GM12878 (cell line): ENCODE measurements around the gene ATXN1. TPM values are rescaled to one million over a fixed set of nuclear protein-coding genes. Genes with fewer than 3 reads are reported as not detected.

Experiments used
- ATAC-seq: fragments of 200-7000 bp; cut with Tn5 transposase; 3 replicates; pipeline ENCODE4 v1.9.1; 2020; ENCODE audit warnings: mild to moderate bottlenecking, moderate library complexity
- BruUV-seq: library from RNA; stranded (reverse); fragments of 400-500 nt; replicated peaks from 2 replicates; lab custom pipeline; 2021; lab: Mats Ljungman, UMichigan
- CTCF ChIA-PET: fragments of 300-600 bp; sonication (Branson Sonifier 250); formaldehyde crosslinking; extraction: SDS; loops from one replicate; lab custom pipeline; 2021; ENCODE audit warnings: inconsistent platforms; lab: Yijun Ruan, JAX
- POLR2A ChIA-PET: fragments of 350-600 bp; formaldehyde crosslinking; extraction: SDS; loops from one replicate; lab custom pipeline; 2021; ENCODE audit warnings: inconsistent platforms; lab: Charles Lee
- RAD21 ChIA-PET: fragments of 300-600 bp; sonication (Branson Sonifier 250); formaldehyde crosslinking; loops from one replicate; lab custom pipeline; 2023; ENCODE audit warnings: antibody characterized with exemption; ENCODE audit not compliant: unreplicated experiment; lab: Charles Lee
- SMC1A ChIA-PET: fragments of 300-600 bp; sonication (Branson Sonifier 250); formaldehyde crosslinking; loops from one replicate; lab custom pipeline; 2023; ENCODE audit not compliant: unreplicated experiment, uncharacterized antibody; lab: Charles Lee
- DNase-seq: peaks from one replicate; pipeline ENCODE4 v3.0.0-alpha.2; 2011; ENCODE audit warnings: low read depth, low spot score
- FAIRE-seq: peaks from 3 replicates; lab custom pipeline; 2011; peaks lifted over from hg19 to GRCh38; lab: Jason Lieb, UNC
- H2AFZ ChIP-seq: 2 replicates; pipeline ENCODE4 v1.6.0; 2011; ENCODE audit warnings: low read depth, low read length, control low read depth; ENCODE audit not compliant: control insufficient read depth
- H3K27ac ChIP-seq: 2 replicates; pipeline ENCODE4 v1.5.1; 2011; ENCODE audit warnings: control low read depth; ENCODE audit not compliant: control insufficient read depth, insufficient read depth
- H3K27me3 ChIP-seq, 2 experiments: replicated peaks in 1 of 2; 2 replicates each; pipeline versions ENCODE4 v1.6.0 to v1.6.1; 2011; ENCODE audit warnings: low read length in 1 of 2; ENCODE audit not compliant: control insufficient read depth in 2 of 2, insufficient read depth in 2 of 2
- H3K36me3 ChIP-seq, 2 experiments: 2 replicates each; pipeline ENCODE4 v1.5.1; 2011; ENCODE audit warnings: low read length in 1 of 2; ENCODE audit not compliant: control insufficient read depth in 2 of 2, insufficient read depth in 2 of 2
- H3K4me1 ChIP-seq: 2 replicates; pipeline ENCODE4 v1.6.1; 2011; ENCODE audit warnings: mild to moderate bottlenecking, low read length, moderate library complexity, mixed read lengths; ENCODE audit not compliant: control insufficient read depth, insufficient read depth
- H3K4me2 ChIP-seq: 2 replicates; pipeline ENCODE4 v1.6.0; 2011; ENCODE audit warnings: control low read depth; ENCODE audit not compliant: control insufficient read depth, insufficient read depth
- H3K4me3 ChIP-seq: fragments of 200-600 bp; sonication (generic); 2 replicates; pipeline ENCODE4 v1.5.1; 2016
- H3K79me2 ChIP-seq: 2 replicates; pipeline ENCODE4 v1.6.0; 2011; ENCODE audit warnings: low read length; ENCODE audit not compliant: control insufficient read depth, insufficient read depth
- H3K9ac ChIP-seq: 2 replicates; pipeline ENCODE4 v1.8.0; 2011; ENCODE audit warnings: low read length, control low read depth, mixed read lengths; ENCODE audit not compliant: control insufficient read depth, insufficient read depth
- H3K9me3 ChIP-seq: replicated peaks from 3 replicates; pipeline ENCODE4 v1.5.1; 2011; ENCODE audit warnings: mild to moderate bottlenecking, low read length; ENCODE audit not compliant: control insufficient read depth, insufficient read depth
- H4K20me1 ChIP-seq: 2 replicates; pipeline ENCODE4 v1.6.0; 2011; ENCODE audit not compliant: control insufficient read depth, insufficient read depth
- ASH2L ChIP-seq: fragments of 300-600, 200-600 bp; sonication (generic); IDR thresholded peaks from 2 replicates; pipeline ENCODE4 v1.6.1; 2017; ENCODE audit warnings: low read depth, mild to moderate bottlenecking, borderline replicate concordance
- EZH2 ChIP-seq: IDR thresholded peaks from 2 replicates; pipeline ENCODE4 v1.6.1; 2012; ENCODE audit warnings: low read depth, mild to moderate bottlenecking, control low read depth, inconsistent platforms, low read length, borderline replicate concordance; ENCODE audit not compliant: control insufficient read depth
- MEF2A ChIP-seq: IDR thresholded peaks from 2 replicates; pipeline ENCODE4 v1.6.1; 2011; ENCODE audit warnings: low read depth, mild to moderate bottlenecking, low read length, moderate library complexity; ENCODE audit not compliant: insufficient read depth
- STAT1 ChIP-seq: fragments of 450-650 bp; conservative IDR thresholded peaks from 2 replicates; pipeline ENCODE4 v1.6.1; 2014; ENCODE audit warnings: antibody characterized with exemption, mild to moderate bottlenecking
- SUZ12 ChIP-seq: fragments of 200-600 bp; sonication (generic); IDR thresholded peaks from one replicate; pipeline ENCODE4 v1.6.1; 2018; ENCODE audit warnings: antibody characterized with exemption, mild to moderate bottlenecking; ENCODE audit not compliant: unreplicated experiment
- ZNF274 ChIP-seq: IDR thresholded peaks from one replicate; pipeline ENCODE4 v1.8.0; 2011; ENCODE audit not compliant: insufficient read length, insufficient read depth
- WGBS: methylation state at CpG from one replicate; pipeline ENCODE4 v1.1.6; 2016; ENCODE audit warnings: low lambda C conversion rate; ENCODE audit not compliant: insufficient replicate concordance, insufficient coverage; ENCODE audit errors: missing lambda C conversion rate; 5-methylcytosine and 5-hydroxymethylcytosine counted together
- in situ Hi-C: fragments of 300-500 bp; cut with MboI; formaldehyde crosslinking; loops from 9 replicates; pipeline ENCODE4 v1.14.3; 2018; ENCODE audit warnings: mixed read lengths
- intact Hi-C: fragments of 100-400 bp; cut with micrococcal nuclease; formaldehyde crosslinking; loops from one replicate; pipeline ENCODE4 v1.14.2; 2022; ENCODE audit not compliant: unreplicated experiment
- polyA plus RNA-seq, 11 experiments: library from polyadenylated mRNA; depleted of rRNA in 4 of 11; unstranded in 6 of 11; stranded (reverse) in 5 of 11; fragments of >200 nt; fragmentation: Nextera tagmentation in 4 of 11; fragmentation: Illumina TruSeq in 1 of 11; extraction: Ambion mirVana in 4 of 11; extraction: Trizol in 1 of 11; gene quantifications; 1 replicate in 1 of 11; 2 replicates in 10 of 11; pipeline versions ENCODE4 v1.2.1 to v1.2.3, GENCODE V29; 2011 to 2016; ENCODE audit warnings: inconsistent platforms in 2 of 11, missing spikeins in 2 of 11, low read depth in 1 of 11
- total RNA-seq, 4 experiments: library from RNA; depleted of rRNA in 3 of 4; stranded (reverse); fragments of >200 nt in 3 of 4; fragmentation: Illumina TruSeq in 1 of 4; extraction: Trizol in 1 of 4; gene quantifications; 2 replicates each; pipeline versions ENCODE4 v1.2.1 to v1.2.3, GENCODE V29; 2013 to 2021
- TF ChIP-seq, protein P1 (sequence below): fragments of 450-650 bp; IDR thresholded peaks from 2 replicates; pipeline ENCODE4 v1.6.1; 2017; ENCODE audit warnings: mild to moderate bottlenecking, moderate library complexity
- TF ChIP-seq, protein P2 (sequence below): IDR thresholded peaks from 2 replicates; pipeline ENCODE4 v1.6.1; 2011; ENCODE audit warnings: borderline replicate concordance, low read depth, mild to moderate bottlenecking, moderate library complexity, low read length; ENCODE audit not compliant: insufficient read depth, poor library complexity, severe bottlenecking
- TF ChIP-seq, protein P3 (sequence below): IDR thresholded peaks from 2 replicates; pipeline ENCODE4 v1.6.1; 2011; ENCODE audit warnings: borderline replicate concordance, low read depth, mild to moderate bottlenecking, moderate library complexity, mixed read lengths, low read length; ENCODE audit not compliant: insufficient read depth; ENCODE audit errors: extremely low read length
- TF ChIP-seq, protein P4 (sequence below): fragments of 450-650 bp; formaldehyde crosslinking; IDR thresholded peaks from 2 replicates; pipeline ENCODE4 v1.4.0; 2022; ENCODE audit warnings: mild to moderate bottlenecking, moderate library complexity

Gene ATXN1
- total and polyA plus RNA-seq, 10 of the 15 experiments (the other 5 are each of a cell fraction or from before 2014, with no cell fraction given), result 12.2 to 51.2 (median 20.5) TPM

DNA sequence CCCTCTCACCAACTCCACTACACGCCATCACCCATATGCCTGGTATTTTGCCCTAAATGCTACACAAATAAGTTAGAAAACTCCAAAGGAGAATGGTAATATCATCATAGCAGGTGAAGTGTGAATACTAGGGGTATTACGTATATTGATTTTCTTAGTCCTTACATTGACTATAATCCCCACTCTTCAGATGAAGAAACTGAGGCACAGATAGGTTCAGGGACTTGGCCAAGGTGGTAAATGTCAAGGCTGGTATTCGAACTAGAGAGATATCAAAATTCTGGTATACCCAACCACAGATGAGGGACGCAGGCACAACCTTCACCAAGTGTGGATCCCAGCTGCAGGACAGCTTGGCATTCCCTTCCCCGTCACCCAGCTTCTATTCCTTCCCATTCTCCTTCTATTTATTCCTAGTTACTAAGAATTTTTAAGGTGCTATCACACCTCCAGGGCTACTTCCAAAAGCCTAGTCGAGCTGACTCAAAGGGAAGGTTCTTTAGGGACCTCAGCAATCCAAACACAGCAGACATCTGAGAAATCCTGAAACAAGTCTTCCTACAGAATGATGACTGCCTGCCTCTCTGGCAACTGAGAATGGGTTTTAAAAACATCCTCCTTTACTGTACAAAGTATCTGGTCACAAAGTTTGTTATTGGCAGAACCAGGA is 32.6 kb downstream of the ATXN1 start:
- SMC1A ChIA-PET, result interaction anchor here (0.8 to 7.3 kb wide), 7 partner anchors 10 to 217 kb away, joined by 3 to 28 read pairs (median 4); no protein-coding TSS in a partner anchor
- Histone ChIP-seq H2AFZ (no peak overlapping the region), H3K4me3 (no peak overlapping the region), H4K20me1 (no peaks in the 10 kb centered on the region), H3K9me3 (no peaks in the 10 kb centered on the region; the same call in 2 of the 3 replicates), H3K79me2 (no peaks in the 10 kb centered on the region), H3K36me3 (no peaks in the 10 kb centered on the region), H3K4me1 (peaks cover 17% of the 10 kb centered on the region), H3K27me3 (no peaks in the 10 kb centered on the region), H3K27ac (no peak overlapping the region), H3K4me2 (no peak overlapping the region), H3K9ac (no peak overlapping the region)
- POLR2A ChIA-PET, result interaction anchor here (1.1 to 1.8 kb wide), 2 partner anchors 8 to 14 kb away, joined by 4 read pairs; no protein-coding TSS in a partner anchor
- in situ Hi-C loops (no loop called here), intact Hi-C loops (no loop called here)
- DNase-seq (no peak), FAIRE-seq (no peak), ATAC-seq (no peak)
- BruUV-seq, result no TSS peak
- RAD21 ChIA-PET, result interaction anchor here (1.1 kb wide), 2 partner anchors 14 to 30 kb away, joined by 3 read pairs; no protein-coding TSS in a partner anchor
- CTCF ChIA-PET, result interaction anchor here (4.8 kb wide), 1 partner anchor 34 kb away, joined by 40 read pairs; the partner anchor contains the start of gene ATXN1
- WGBS, result 76% methylated on average over 6 of the region's 6 CpGs
- TF ChIP-seq MEF2A (no peak), STAT1 (no peak), EZH2 (no peak), ASH2L (no peak), SUZ12 (no peak), ZNF274 (no peak)
- TF ChIP-seq, protein P1, sequence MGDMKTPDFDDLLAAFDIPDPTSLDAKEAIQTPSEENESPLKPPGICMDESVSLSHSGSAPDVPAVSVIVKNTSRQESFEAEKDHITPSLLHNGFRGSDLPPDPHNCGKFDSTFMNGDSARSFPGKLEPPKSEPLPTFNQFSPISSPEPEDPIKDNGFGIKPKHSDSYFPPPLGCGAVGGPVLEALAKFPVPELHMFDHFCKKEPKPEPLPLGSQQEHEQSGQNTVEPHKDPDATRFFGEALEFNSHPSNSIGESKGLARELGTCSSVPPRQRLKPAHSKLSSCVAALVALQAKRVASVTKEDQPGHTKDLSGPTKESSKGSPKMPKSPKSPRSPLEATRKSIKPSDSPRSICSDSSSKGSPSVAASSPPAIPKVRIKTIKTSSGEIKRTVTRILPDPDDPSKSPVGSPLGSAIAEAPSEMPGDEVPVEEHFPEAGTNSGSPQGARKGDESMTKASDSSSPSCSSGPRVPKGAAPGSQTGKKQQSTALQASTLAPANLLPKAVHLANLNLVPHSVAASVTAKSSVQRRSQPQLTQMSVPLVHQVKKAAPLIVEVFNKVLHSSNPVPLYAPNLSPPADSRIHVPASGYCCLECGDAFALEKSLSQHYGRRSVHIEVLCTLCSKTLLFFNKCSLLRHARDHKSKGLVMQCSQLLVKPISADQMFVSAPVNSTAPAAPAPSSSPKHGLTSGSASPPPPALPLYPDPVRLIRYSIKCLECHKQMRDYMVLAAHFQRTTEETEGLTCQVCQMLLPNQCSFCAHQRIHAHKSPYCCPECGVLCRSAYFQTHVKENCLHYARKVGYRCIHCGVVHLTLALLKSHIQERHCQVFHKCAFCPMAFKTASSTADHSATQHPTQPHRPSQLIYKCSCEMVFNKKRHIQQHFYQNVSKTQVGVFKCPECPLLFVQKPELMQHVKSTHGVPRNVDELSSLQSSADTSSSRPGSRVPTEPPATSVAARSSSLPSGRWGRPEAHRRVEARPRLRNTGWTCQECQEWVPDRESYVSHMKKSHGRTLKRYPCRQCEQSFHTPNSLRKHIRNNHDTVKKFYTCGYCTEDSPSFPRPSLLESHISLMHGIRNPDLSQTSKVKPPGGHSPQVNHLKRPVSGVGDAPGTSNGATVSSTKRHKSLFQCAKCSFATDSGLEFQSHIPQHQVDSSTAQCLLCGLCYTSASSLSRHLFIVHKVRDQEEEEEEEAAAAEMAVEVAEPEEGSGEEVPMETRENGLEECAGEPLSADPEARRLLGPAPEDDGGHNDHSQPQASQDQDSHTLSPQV, result no peak
- TF ChIP-seq, protein P2, sequence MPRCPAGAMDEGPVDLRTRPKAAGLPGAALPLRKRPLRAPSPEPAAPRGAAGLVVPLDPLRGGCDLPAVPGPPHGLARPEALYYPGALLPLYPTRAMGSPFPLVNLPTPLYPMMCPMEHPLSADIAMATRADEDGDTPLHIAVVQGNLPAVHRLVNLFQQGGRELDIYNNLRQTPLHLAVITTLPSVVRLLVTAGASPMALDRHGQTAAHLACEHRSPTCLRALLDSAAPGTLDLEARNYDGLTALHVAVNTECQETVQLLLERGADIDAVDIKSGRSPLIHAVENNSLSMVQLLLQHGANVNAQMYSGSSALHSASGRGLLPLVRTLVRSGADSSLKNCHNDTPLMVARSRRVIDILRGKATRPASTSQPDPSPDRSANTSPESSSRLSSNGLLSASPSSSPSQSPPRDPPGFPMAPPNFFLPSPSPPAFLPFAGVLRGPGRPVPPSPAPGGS, result no peak
- TF ChIP-seq, protein P3, sequence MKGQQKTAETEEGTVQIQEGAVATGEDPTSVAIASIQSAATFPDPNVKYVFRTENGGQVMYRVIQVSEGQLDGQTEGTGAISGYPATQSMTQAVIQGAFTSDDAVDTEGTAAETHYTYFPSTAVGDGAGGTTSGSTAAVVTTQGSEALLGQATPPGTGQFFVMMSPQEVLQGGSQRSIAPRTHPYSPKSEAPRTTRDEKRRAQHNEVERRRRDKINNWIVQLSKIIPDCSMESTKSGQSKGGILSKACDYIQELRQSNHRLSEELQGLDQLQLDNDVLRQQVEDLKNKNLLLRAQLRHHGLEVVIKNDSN, result no peak
- TF ChIP-seq, protein P4, sequence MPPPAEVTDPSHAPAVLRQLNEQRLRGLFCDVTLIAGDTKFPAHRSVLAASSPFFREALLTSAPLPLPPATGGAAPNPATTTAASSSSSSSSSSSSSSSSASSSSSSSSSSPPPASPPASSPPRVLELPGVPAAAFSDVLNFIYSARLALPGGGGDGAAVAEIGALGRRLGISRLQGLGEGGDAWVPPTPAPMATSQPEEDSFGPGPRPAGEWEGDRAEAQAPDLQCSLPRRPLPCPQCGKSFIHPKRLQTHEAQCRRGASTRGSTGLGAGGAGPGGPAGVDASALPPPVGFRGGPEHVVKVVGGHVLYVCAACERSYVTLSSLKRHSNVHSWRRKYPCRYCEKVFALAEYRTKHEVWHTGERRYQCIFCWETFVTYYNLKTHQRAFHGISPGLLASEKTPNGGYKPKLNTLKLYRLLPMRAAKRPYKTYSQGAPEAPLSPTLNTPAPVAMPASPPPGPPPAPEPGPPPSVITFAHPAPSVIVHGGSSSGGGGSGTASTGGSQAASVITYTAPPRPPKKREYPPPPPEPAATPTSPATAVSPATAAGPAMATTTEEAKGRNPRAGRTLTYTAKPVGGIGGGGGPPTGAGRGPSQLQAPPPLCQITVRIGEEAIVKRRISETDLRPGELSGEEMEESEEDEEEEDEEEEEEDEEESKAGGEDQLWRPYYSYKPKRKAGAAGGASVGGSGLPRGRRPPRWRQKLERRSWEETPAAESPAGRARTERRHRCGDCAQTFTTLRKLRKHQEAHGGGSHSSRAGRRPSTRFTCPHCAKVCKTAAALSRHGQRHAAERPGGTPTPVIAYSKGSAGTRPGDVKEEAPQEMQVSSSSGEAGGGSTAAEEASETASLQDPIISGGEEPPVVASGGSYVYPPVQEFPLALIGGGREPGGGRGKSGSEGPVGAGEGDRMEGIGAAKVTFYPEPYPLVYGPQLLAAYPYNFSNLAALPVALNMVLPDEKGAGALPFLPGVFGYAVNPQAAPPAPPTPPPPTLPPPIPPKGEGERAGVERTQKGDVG (CRISPR knock-in tag), result no peak
